GM18907 (cell line): ENCODE results near the gene CRTC3.

Source experiments
- ATAC-seq: cut with Tn5 transposase; IDR thresholded peaks from one replicate; pipeline ENCODE4 v1.9.1; 2021; ENCODE audit warnings: mild to moderate bottlenecking, moderate library complexity; ENCODE audit not compliant: unreplicated experiment

Gene CRTC3

GRCh38 chr15:90561344-90562244, 31.9 kb downstream of the CRTC3 start:
- ATAC-seq, result no peak

- no peak for ATAC-seq
Measured at GRCh38 chr15:90562669-90563068, 32.9 kb downstream of the CRTC3 start.

GRCh38 chr15:90563463-90563862, 33.7 kb downstream of the CRTC3 start:
- ATAC-seq, result no peak

- no peak for ATAC-seq
Measured at GRCh38 chr15:90564051-90564450, 34.3 kb downstream of the CRTC3 start.

GRCh38 chr15:90564590-90564989, 34.9 kb downstream of the CRTC3 start:
- no peak for ATAC-seq

GRCh38 chr15:90565866-90566265, 36.1 kb downstream of the CRTC3 start:
- ATAC-seq, result no peak

- no peak for ATAC-seq
Measured at GRCh38 chr15:90570643-90571042, 40.9 kb downstream of the CRTC3 start.

- ATAC-seq, result peak; percentile 56
Measured at GRCh38 chr15:90571063-90571541, 41.4 kb downstream of the CRTC3 start.

GRCh38 chr15:90572893-90573292, 43.2 kb downstream of the CRTC3 start:
- ATAC-seq, result no peak

GRCh38 chr15:90576711-90577389, 47.1 kb downstream of the CRTC3 start:
- no peak for ATAC-seq

GRCh38 chr15:90579213-90579612, 49.5 kb downstream of the CRTC3 start:
- no peak for ATAC-seq

- ATAC-seq, result no peak
Measured at GRCh38 chr15:90580099-90580498, 50.4 kb downstream of the CRTC3 start.

- ATAC-seq, result no peak
Measured at GRCh38 chr15:90580541-90580940, 50.8 kb downstream of the CRTC3 start.

- no peak for ATAC-seq
Measured at GRCh38 chr15:90580946-90581345, 51.2 kb downstream of the CRTC3 start.

- ATAC-seq, result no peak
Measured at GRCh38 chr15:90581771-90582352, 52.1 kb downstream of the CRTC3 start.

- no peak for ATAC-seq
Measured at GRCh38 chr15:90582553-90582952, 52.8 kb downstream of the CRTC3 start.

GRCh38 chr15:90583471-90584252, 53.9 kb downstream of the CRTC3 start:
- no peak for ATAC-seq

- ATAC-seq, result no peak
Measured at GRCh38 chr15:90584841-90585240, 55.1 kb downstream of the CRTC3 start.

- no peak for ATAC-seq
Measured at GRCh38 chr15:90585863-90586262, 56.1 kb downstream of the CRTC3 start.

- ATAC-seq, result no peak
Measured at GRCh38 chr15:90586948-90587347, 57.2 kb downstream of the CRTC3 start.

GRCh38 chr15:90588427-90588826, 58.7 kb downstream of the CRTC3 start:
- ATAC-seq, result no peak
